ENCODE measurements around the gene PEAK1. TPM values are rescaled to one million over a fixed set of nuclear protein-coding genes. Genes with fewer than 3 reads are reported as not detected.

Gene PEAK1
- total and polyA plus RNA-seq, 7 donors = 4.0 to 32.1 (median 25.3) TPM

DNA sequence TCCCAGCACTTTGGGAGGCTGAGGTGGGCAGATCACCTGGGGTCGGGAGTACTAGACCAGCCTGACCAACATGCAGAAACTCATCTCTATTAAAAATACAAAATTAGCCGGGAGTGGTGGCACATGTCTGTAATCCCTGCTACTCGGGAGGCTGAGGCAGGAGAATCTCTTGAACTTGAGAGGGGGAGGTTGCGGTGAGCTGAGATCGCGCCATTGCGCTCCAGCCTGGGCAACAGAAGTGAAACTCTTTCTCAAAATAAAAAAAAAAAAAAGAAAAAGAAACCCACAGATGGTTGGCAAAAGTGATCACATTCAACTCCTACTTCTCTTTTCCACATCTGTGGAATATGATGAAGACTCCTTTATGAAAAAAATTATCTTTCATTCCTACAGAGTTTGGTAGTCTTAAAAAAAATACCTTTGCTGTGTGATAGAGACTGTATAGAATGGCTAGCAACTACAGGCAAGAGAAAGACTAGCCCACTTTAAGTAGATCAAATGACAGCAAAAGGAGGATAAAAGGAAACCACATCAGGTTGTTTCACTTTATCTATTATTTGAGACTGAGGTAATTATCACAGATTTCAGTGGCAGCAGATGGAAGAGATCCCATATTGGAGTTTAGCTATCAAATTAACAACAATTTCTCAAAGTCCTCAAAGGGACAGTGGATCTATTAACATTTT, 176.0 kb downstream of the PEAK1 start:
- no peak overlapping the region for H3K27ac ChIP-seq
- 88 to 95% (median 93%) methylated on average over 7 of the region's 7 CpGs for WGBS, 3 donors
- DNase-seq (no peak), ATAC-seq (no peak)
- no peaks in the 10 kb centered on the region for H3K27me3 ChIP-seq (ENCODE audit: insufficient read depth in 3 of 3, low read length in 2 of 3)
- no peaks in the 10 kb centered on the region for H3K9me3 ChIP-seq
- H3K4me3 ChIP-seq = no peak overlapping the region
- TF ChIP-seq, protein P1, sequence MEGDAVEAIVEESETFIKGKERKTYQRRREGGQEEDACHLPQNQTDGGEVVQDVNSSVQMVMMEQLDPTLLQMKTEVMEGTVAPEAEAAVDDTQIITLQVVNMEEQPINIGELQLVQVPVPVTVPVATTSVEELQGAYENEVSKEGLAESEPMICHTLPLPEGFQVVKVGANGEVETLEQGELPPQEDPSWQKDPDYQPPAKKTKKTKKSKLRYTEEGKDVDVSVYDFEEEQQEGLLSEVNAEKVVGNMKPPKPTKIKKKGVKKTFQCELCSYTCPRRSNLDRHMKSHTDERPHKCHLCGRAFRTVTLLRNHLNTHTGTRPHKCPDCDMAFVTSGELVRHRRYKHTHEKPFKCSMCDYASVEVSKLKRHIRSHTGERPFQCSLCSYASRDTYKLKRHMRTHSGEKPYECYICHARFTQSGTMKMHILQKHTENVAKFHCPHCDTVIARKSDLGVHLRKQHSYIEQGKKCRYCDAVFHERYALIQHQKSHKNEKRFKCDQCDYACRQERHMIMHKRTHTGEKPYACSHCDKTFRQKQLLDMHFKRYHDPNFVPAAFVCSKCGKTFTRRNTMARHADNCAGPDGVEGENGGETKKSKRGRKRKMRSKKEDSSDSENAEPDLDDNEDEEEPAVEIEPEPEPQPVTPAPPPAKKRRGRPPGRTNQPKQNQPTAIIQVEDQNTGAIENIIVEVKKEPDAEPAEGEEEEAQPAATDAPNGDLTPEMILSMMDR (IDR thresholded peaks at IDR 0.05) = no peak
- H3K4me1 ChIP-seq = no peaks in the 10 kb centered on the region
- peaks cover 0 to 6% of the 10 kb centered on the region in 2 donors for H3K36me3 ChIP-seq (ENCODE audit: insufficient read depth in 1 of 2, low read depth in 1 of 2)
- intact Hi-C loops (cut with DNase I) = no loop called here

- no peaks in the 10 kb centered on the region for H3K9me3 ChIP-seq
- DNase-seq = no peak
- 70 to 82% (median 75%) methylated on average over 2 of the region's 2 CpGs for WGBS, 3 donors
- ATAC-seq = no peak
- TF ChIP-seq, protein P1 (IDR thresholded peaks at IDR 0.05) = no peak
- intact Hi-C loops (cut with DNase I) = no loop called here
- H3K4me3 ChIP-seq = no peak overlapping the region
- peaks cover 0 to 4% of the 10 kb centered on the region in 2 donors for H3K36me3 ChIP-seq (ENCODE audit: insufficient read depth in 1 of 2, low read depth in 1 of 2)
- H3K27me3 ChIP-seq (ENCODE audit: insufficient read depth in 3 of 3, low read length in 2 of 3) = no peaks in the 10 kb centered on the region
- H3K4me1 ChIP-seq = no peaks in the 10 kb centered on the region
- no peak overlapping the region for H3K27ac ChIP-seq
Measured at GRCh38 chr15:77243135-77243534, 176.8 kb downstream of the PEAK1 start.

- ATAC-seq (no peak), DNase-seq (no peak)
- TF ChIP-seq, protein P1 (IDR thresholded peaks at IDR 0.05) = no peak
- Histone ChIP-seq H3K9me3 (no peaks in the 10 kb centered on the region), H3K27ac (no peak overlapping the region), H3K4me3 (no peak overlapping the region), H3K27me3 (ENCODE audit: insufficient read depth in 3 of 3, low read length in 2 of 3) (no peaks in the 10 kb centered on the region), H3K4me1 (no peaks in the 10 kb centered on the region), H3K36me3 (ENCODE audit: insufficient read depth in 1 of 2, low read depth in 1 of 2) (peaks cover 3 to 12% of the 10 kb centered on the region in 2 donors)
- intact Hi-C loops (cut with DNase I) = no loop called here
- WGBS, 3 donors = 80 to 86% (median 82%) methylated on average over 2 of the region's 2 CpGs
Measured at GRCh38 chr15:77239882-77240608, 179.9 kb downstream of the PEAK1 start.

DNA sequence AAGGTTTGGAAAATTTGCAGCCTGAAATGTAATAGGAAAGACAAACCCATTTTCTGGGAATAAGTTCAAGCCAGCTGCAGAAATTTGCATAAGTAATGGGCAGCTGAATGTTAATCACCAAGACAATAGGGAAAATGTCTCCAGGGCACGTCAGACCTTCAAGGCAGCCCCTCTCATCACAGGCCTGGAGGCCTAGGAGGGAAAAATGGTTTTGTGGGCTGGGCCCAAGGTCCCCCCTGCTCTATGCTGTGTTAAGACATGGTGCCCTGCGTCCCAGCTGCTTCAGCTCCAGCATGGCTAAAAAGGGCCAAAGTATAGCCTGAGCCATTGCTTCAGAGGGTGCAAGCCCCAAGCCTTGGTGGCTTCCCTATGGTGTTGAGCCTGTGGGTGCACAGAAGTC, 184.3 kb downstream of the PEAK1 start:
- WGBS, 3 donors = 93 to 100% (median 94%) methylated on average over 2 of the region's 2 CpGs
- intact Hi-C loops (cut with DNase I) = no loop called here

More for the DNA sequence above, 184.3 kb downstream of the PEAK1 start:
- Histone ChIP-seq H3K9me3 (no peaks in the 10 kb centered on the region), H3K36me3 (ENCODE audit: insufficient read depth in 1 of 2, low read depth in 1 of 2) (peaks cover 3 to 12% of the 10 kb centered on the region in 2 donors), H3K27ac (no peak overlapping the region), H3K27me3 (ENCODE audit: insufficient read depth in 3 of 3, low read length in 2 of 3) (no peaks in the 10 kb centered on the region), H3K4me1 (no peaks in the 10 kb centered on the region), H3K4me3 (no peak overlapping the region)
- no peak for DNase-seq
- no peak for ATAC-seq
- TF ChIP-seq, protein P1 (IDR thresholded peaks at IDR 0.05) = no peak
